ENCODE measurements around the gene SF3B4. TPM values are rescaled to one million over a fixed set of nuclear protein-coding genes. Genes with fewer than 3 reads are reported as not detected.
A peak's percentile ranks its signal among the peaks of the same experiment; 100 is the strongest.

The SF3B4 gene
- total RNA-seq, 1 donor: 13.4 TPM

- Histone ChIP-seq H3K27ac (ENCODE audit: low read depth, low read length) (no peak overlapping the region), H2AFZ (ENCODE audit: low read length) (no peak overlapping the region), H3K9me3 (ENCODE audit: low read depth, low read length) (no peaks in the 10 kb centered on the region), H3K79me2 (ENCODE audit: insufficient read depth, low read length) (peaks cover 26% of the 10 kb centered on the region), H3K27me3 (ENCODE audit: insufficient read depth, low read length) (no peaks in the 10 kb centered on the region), H3K4me2 (ENCODE audit: insufficient read depth, low read length) (peak overlapping the region; percentile 91), H3K4me1 (ENCODE audit: insufficient read depth, low read length) (peaks cover 17% of the 10 kb centered on the region), H3K36me3 (ENCODE audit: insufficient read depth, low read length) (no peaks in the 10 kb centered on the region), H3K4me3 (ENCODE audit: insufficient read depth, low read length) (peak overlapping the region; percentile 80), H4K20me1 (ENCODE audit: insufficient read depth, low read length) (no peaks in the 10 kb centered on the region)
- no peak for TF ChIP-seq CTCF (IDR thresholded peaks at IDR 0.05; ENCODE audit: extremely low read depth, low read depth, low read length)
- no peak for DNase-seq (ENCODE audit: insufficient read length, low spot score, missing footprints)
Measured at GRCh38 chr1:149883598-149884247, 43.9 kb downstream of the SF3B4 start.

GRCh38 chr1:149881876-149882275 lies 45.7 kb downstream of the SF3B4 start:
- Histone ChIP-seq H3K4me1 (ENCODE audit: insufficient read depth, low read length) (peaks cover 14% of the 10 kb centered on the region), H2AFZ (ENCODE audit: low read length) (no peak overlapping the region), H3K27ac (ENCODE audit: low read depth, low read length) (no peak overlapping the region), H4K20me1 (ENCODE audit: insufficient read depth, low read length) (no peaks in the 10 kb centered on the region), H3K4me3 (ENCODE audit: insufficient read depth, low read length) (no peak overlapping the region), H3K36me3 (ENCODE audit: insufficient read depth, low read length) (no peaks in the 10 kb centered on the region), H3K79me2 (ENCODE audit: insufficient read depth, low read length) (peaks cover 26% of the 10 kb centered on the region), H3K27me3 (ENCODE audit: insufficient read depth, low read length) (no peaks in the 10 kb centered on the region), H3K9me3 (ENCODE audit: low read depth, low read length) (no peaks in the 10 kb centered on the region), H3K4me2 (ENCODE audit: insufficient read depth, low read length) (no peak overlapping the region)
- DNase-seq (ENCODE audit: insufficient read length, low spot score, missing footprints): no peak
- no peak for TF ChIP-seq CTCF (IDR thresholded peaks at IDR 0.05; ENCODE audit: extremely low read depth, low read depth, low read length)

GRCh38 chr1:149879556-149879955 lies 48.0 kb downstream of the SF3B4 start:
- TF ChIP-seq CTCF (IDR thresholded peaks at IDR 0.05; ENCODE audit: extremely low read depth, low read depth, low read length): no peak
- peaks cover 19% of the 10 kb centered on the region for H3K79me2 ChIP-seq (ENCODE audit: insufficient read depth, low read length)
- H3K36me3 ChIP-seq (ENCODE audit: insufficient read depth, low read length): no peaks in the 10 kb centered on the region
- no peak overlapping the region for H3K4me2 ChIP-seq (ENCODE audit: insufficient read depth, low read length)
- H3K27me3 ChIP-seq (ENCODE audit: insufficient read depth, low read length): no peaks in the 10 kb centered on the region
- H4K20me1 ChIP-seq (ENCODE audit: insufficient read depth, low read length): no peaks in the 10 kb centered on the region
- H3K4me3 ChIP-seq (ENCODE audit: insufficient read depth, low read length): no peak overlapping the region
- H2AFZ ChIP-seq (ENCODE audit: low read length): no peak overlapping the region
- no peak overlapping the region for H3K27ac ChIP-seq (ENCODE audit: low read depth, low read length)
- no peaks in the 10 kb centered on the region for H3K9me3 ChIP-seq (ENCODE audit: low read depth, low read length)
- H3K4me1 ChIP-seq (ENCODE audit: insufficient read depth, low read length): peaks cover 6% of the 10 kb centered on the region
- DNase-seq (ENCODE audit: insufficient read length, low spot score, missing footprints): no peak

- Histone ChIP-seq H3K4me3 (ENCODE audit: insufficient read depth, low read length) (no peak overlapping the region), H3K27me3 (ENCODE audit: insufficient read depth, low read length) (no peaks in the 10 kb centered on the region), H4K20me1 (ENCODE audit: insufficient read depth, low read length) (no peaks in the 10 kb centered on the region), H3K9me3 (ENCODE audit: low read depth, low read length) (no peaks in the 10 kb centered on the region), H3K27ac (ENCODE audit: low read depth, low read length) (no peak overlapping the region), H3K36me3 (ENCODE audit: insufficient read depth, low read length) (no peaks in the 10 kb centered on the region), H2AFZ (ENCODE audit: low read length) (no peak overlapping the region), H3K79me2 (ENCODE audit: insufficient read depth, low read length) (peaks cover 4% of the 10 kb centered on the region), H3K4me1 (ENCODE audit: insufficient read depth, low read length) (no peaks in the 10 kb centered on the region), H3K4me2 (ENCODE audit: insufficient read depth, low read length) (no peak overlapping the region)
- TF ChIP-seq CTCF (IDR thresholded peaks at IDR 0.05; ENCODE audit: extremely low read depth, low read depth, low read length): no peak
- DNase-seq (ENCODE audit: insufficient read length, low spot score, missing footprints): no peak
Measured at GRCh38 chr1:149877211-149877946, 50.2 kb downstream of the SF3B4 start.
